OCI-LY1 (cell line): Measurements from ENCODE around the gene GLDN.

Experiments used
- H2AFZ ChIP-seq: fragments of 200-600 bp; sonication (generic), shearing (Covaris generic); 2 replicates; pipeline ENCODE4 v1.6.0; 2014; ENCODE audit warnings: antibody characterized with exemption, mild to moderate bottlenecking, low read length
- H3F3A ChIP-seq: fragments of 200-600 bp; sonication (generic), shearing (Covaris generic); 2 replicates; pipeline ENCODE4 v1.6.0; 2014; ENCODE audit warnings: mild to moderate bottlenecking, antibody characterized with exemption, low read length, moderate library complexity; ENCODE audit not compliant: insufficient read depth
- H3K27ac ChIP-seq: fragments of 200-600 bp; sonication (generic); 2 replicates; pipeline ENCODE4 v1.5.1; 2014; ENCODE audit warnings: low read length, mixed run types, mild to moderate bottlenecking, low read depth; ENCODE audit not compliant: poor library complexity, severe bottlenecking
- H3K27me3 ChIP-seq: fragments of 200-600 bp; sonication (generic); 2 replicates; pipeline ENCODE4 v1.6.0; 2014; ENCODE audit warnings: antibody characterized with exemption, mild to moderate bottlenecking, low read length, moderate library complexity; ENCODE audit not compliant: insufficient read depth
- H3K36me3 ChIP-seq: fragments of 200-600 bp; sonication (generic); 2 replicates; pipeline ENCODE4 v1.6.1; 2014; ENCODE audit warnings: mild to moderate bottlenecking, antibody characterized with exemption, low read length, moderate library complexity, mixed read lengths; ENCODE audit not compliant: insufficient read depth
- H3K4me1 ChIP-seq: fragments of 200-600 bp; sonication (generic); 2 replicates; pipeline ENCODE4 v1.5.1; 2014; ENCODE audit warnings: mild to moderate bottlenecking, low read length, moderate library complexity; ENCODE audit not compliant: insufficient read depth, severe bottlenecking
- H3K4me2 ChIP-seq: fragments of 200-600 bp; sonication (generic), shearing (Covaris generic); 2 replicates; pipeline ENCODE4 v1.6.1; 2014; ENCODE audit warnings: low read length
- H3K4me3 ChIP-seq: fragments of 200-600 bp; sonication (generic); 2 replicates; pipeline ENCODE4 v1.5.1; 2014; ENCODE audit warnings: low read length, low read depth, mild to moderate bottlenecking, mixed read lengths; ENCODE audit not compliant: poor library complexity, severe bottlenecking
- H3K79me2 ChIP-seq: fragments of 200-600 bp; shearing (Covaris generic); 2 replicates; pipeline ENCODE4 v1.6.1; 2016; ENCODE audit warnings: mixed run types, low read length, mixed read lengths; ENCODE audit not compliant: insufficient read depth
- H3K9ac ChIP-seq: fragments of 200-600 bp; sonication (generic), shearing (Covaris generic); 2 replicates; pipeline ENCODE4 v1.6.1; 2014; ENCODE audit warnings: mild to moderate bottlenecking, low read length, mixed read lengths
- H3K9me2 ChIP-seq: fragments of 200-600 bp; sonication (generic), shearing (Covaris generic); 2 replicates; pipeline ENCODE4 v1.6.1; 2014; ENCODE audit warnings: low read depth, mild to moderate bottlenecking, low read length, mixed read lengths
- H3K9me3 ChIP-seq: fragments of 200-600 bp; shearing (Covaris generic); 2 replicates; pipeline ENCODE4 v1.6.1; 2014; ENCODE audit warnings: low read length, mixed read lengths
- H4K20me1 ChIP-seq: fragments of 200-600 bp; sonication (generic), shearing (Covaris generic); 2 replicates; pipeline ENCODE4 v1.6.0; 2016; ENCODE audit warnings: mild to moderate bottlenecking, low read length; ENCODE audit not compliant: insufficient read depth
- EZH2 ChIP-seq: fragments of 200-600 bp; sonication (generic), shearing (Covaris generic); IDR thresholded peaks from 2 replicates; pipeline ENCODE4 v1.8.0; 2017; ENCODE audit warnings: borderline replicate concordance, mixed run types, mild to moderate bottlenecking, antibody characterized with exemption, low read length, moderate library complexity, mixed read lengths
- TF ChIP-seq, protein P1 (sequence below): fragments of 200-600 bp; sonication (generic), shearing (Covaris generic); IDR thresholded peaks from 2 replicates; pipeline ENCODE4 v1.5.1; 2017; ENCODE audit warnings: mild to moderate bottlenecking, antibody characterized with exemption, low read length, moderate library complexity, mixed read lengths

GLDN gene

DNA sequence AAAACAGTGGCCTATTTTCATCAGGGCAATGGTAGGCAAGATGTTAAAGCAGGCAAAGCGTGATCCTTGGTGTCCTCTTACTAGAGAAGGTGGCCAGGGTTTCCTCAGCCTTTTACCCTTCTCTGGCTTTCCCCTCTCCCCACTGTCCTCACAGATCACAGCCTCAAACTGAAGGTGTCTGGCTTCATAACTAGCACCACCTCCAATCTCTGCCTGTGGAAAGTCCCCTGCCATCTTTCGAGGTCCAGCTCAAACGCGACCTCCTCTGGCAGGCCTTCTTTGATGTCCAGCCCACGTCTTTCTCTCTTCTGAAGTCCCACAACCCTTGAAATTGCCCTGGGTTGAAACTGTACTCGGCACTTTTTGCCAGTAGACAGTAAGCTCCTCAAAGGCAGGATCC, 39.0 kb upstream of the GLDN start:
- H3K36me3 ChIP-seq = no peaks in the 10 kb centered on the region
- no peak overlapping the region for H2AFZ ChIP-seq

DNA sequence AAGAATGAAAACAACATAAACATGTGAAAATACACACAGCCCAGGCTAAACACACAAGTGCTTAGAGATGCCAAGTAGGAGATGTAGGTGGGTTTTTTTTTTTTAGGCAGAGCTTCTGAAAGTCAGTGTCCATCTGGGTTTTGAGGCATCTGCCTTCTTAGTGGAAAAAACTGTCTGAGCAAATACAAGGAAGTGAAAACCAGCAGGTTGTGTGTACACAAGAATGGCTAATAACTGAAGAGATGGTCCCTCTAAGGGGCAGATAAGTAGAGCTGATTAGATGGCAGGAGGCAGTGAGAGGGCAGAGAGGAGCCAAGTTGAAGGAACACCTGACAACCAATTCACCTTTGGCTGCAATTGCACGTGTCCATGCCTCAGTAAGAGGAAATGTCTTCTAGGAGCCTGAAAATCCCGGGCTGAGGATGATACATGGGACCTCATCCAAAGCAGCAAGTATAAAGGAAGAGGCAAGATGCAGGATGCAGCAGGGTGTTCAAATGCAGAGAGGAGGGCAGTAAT, 37.9 kb upstream of the GLDN start:
- Histone ChIP-seq H3K4me2 (no peak overlapping the region), H4K20me1 (no peaks in the 10 kb centered on the region), H3K9ac (no peak overlapping the region), H3K27ac (no peak overlapping the region), H3K36me3 (no peaks in the 10 kb centered on the region), H3K27me3 (no peaks in the 10 kb centered on the region), H3K4me3 (no peak overlapping the region), H3K79me2 (no peaks in the 10 kb centered on the region), H3F3A (no peaks in the 10 kb centered on the region), H3K9me2 (no peaks in the 10 kb centered on the region), H2AFZ (no peak overlapping the region), H3K9me3 (no peaks in the 10 kb centered on the region), H3K4me1 (no peaks in the 10 kb centered on the region)
- TF ChIP-seq, protein P1, sequence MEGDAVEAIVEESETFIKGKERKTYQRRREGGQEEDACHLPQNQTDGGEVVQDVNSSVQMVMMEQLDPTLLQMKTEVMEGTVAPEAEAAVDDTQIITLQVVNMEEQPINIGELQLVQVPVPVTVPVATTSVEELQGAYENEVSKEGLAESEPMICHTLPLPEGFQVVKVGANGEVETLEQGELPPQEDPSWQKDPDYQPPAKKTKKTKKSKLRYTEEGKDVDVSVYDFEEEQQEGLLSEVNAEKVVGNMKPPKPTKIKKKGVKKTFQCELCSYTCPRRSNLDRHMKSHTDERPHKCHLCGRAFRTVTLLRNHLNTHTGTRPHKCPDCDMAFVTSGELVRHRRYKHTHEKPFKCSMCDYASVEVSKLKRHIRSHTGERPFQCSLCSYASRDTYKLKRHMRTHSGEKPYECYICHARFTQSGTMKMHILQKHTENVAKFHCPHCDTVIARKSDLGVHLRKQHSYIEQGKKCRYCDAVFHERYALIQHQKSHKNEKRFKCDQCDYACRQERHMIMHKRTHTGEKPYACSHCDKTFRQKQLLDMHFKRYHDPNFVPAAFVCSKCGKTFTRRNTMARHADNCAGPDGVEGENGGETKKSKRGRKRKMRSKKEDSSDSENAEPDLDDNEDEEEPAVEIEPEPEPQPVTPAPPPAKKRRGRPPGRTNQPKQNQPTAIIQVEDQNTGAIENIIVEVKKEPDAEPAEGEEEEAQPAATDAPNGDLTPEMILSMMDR = no peak
- no peak for TF ChIP-seq EZH2

More for the DNA sequence above, 39.0 kb upstream of the GLDN start:
- H4K20me1 ChIP-seq = no peaks in the 10 kb centered on the region
- H3F3A ChIP-seq = no peaks in the 10 kb centered on the region
- H3K9ac ChIP-seq = no peak overlapping the region
- no peak overlapping the region for H3K4me2 ChIP-seq
- H3K27ac ChIP-seq = no peak overlapping the region
- no peaks in the 10 kb centered on the region for H3K9me3 ChIP-seq
- H3K4me3 ChIP-seq = no peak overlapping the region
- no peak for TF ChIP-seq EZH2
- TF ChIP-seq, protein P1 = no peak
- H3K4me1 ChIP-seq = no peaks in the 10 kb centered on the region
- H3K79me2 ChIP-seq = no peaks in the 10 kb centered on the region
- no peaks in the 10 kb centered on the region for H3K9me2 ChIP-seq
- no peaks in the 10 kb centered on the region for H3K27me3 ChIP-seq

DNA sequence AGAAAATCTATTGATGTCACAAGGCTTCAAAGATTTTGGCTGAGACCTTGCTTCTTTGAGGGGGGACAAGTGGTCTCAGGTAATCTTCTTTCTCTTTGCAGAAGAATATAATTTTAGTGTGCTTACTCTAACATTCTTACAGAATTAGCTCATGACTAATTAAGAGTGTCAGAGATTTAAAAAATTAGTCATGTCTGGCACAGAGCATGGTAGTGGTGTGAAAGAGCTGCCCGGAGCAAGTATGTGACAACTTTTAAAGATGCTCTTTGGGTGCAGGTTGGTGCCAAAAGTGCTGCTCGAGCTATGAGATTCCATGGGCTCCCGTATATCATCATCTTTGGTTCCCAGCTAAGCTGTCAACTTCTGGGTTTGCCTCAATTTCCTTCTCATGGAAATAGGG, 34.1 kb upstream of the GLDN start:
- Histone ChIP-seq H3K4me1 (no peaks in the 10 kb centered on the region), H3K27ac (no peak overlapping the region), H3K27me3 (no peaks in the 10 kb centered on the region), H3K4me2 (no peak overlapping the region), H2AFZ (no peak overlapping the region), H3K9me2 (no peaks in the 10 kb centered on the region), H3K36me3 (no peaks in the 10 kb centered on the region), H3K9ac (no peak overlapping the region), H3K4me3 (no peak overlapping the region), H3K79me2 (no peaks in the 10 kb centered on the region), H3K9me3 (no peaks in the 10 kb centered on the region), H3F3A (no peaks in the 10 kb centered on the region), H4K20me1 (no peaks in the 10 kb centered on the region)
- TF ChIP-seq EZH2 = no peak
- TF ChIP-seq, protein P1 = no peak
